Tibial nerve (tissue), 4 donors: ENCODE results near the gene KRT3. TPM values are rescaled to one million over a fixed set of nuclear protein-coding genes. Genes with fewer than 3 reads are reported as not detected.

ENCODE experiments used
- DNase-seq, 2 donors: peaks; one replicate each; pipeline ENCODE4 v3.0.0-alpha.2; 2019; ENCODE audit warnings: low spot score in 2 of 2
- H3K27ac ChIP-seq, 4 donors: fragments of 200-600 bp; sonication (generic) in 3 of 4; one replicate each; pipeline ENCODE4 v1.5.1; 2017 to 2019; ENCODE audit warnings: mild to moderate bottlenecking in 1 of 4
- H3K27me3 ChIP-seq, 2 donors: fragments of 200-600 bp; sonication (generic) in 1 of 2; one replicate each; pipeline versions ENCODE4 v1.5.1 to v1.6.0; 2017 to 2019
- H3K36me3 ChIP-seq, 3 donors: fragments of 200-600 bp; sonication (generic); one replicate each; pipeline ENCODE4 v1.5.1; 2018 to 2019
- H3K4me1 ChIP-seq, 4 donors: fragments of 200-600 bp; sonication (generic) in 3 of 4; one replicate each; pipeline ENCODE4 v1.5.1; 2017 to 2019
- H3K4me3 ChIP-seq, 4 donors: fragments of 200-600 bp; sonication (generic) in 3 of 4; one replicate each; pipeline ENCODE4 v1.5.1; 2017 to 2019; ENCODE audit warnings: mild to moderate bottlenecking in 1 of 4, moderate library complexity in 1 of 4
- H3K9me3 ChIP-seq, 4 donors: fragments of 200-600 bp; sonication (generic) in 3 of 4; one replicate each; pipeline ENCODE4 v1.5.1; 2017 to 2019
- EP300 ChIP-seq, 2 donors: sonication (generic); formaldehyde crosslinking; IDR thresholded peaks; one replicate each; pipeline ENCODE4 v1.6.1; 2017; ENCODE audit warnings: antibody characterized with exemption in 2 of 2, mild to moderate bottlenecking in 1 of 2
- POLR2A ChIP-seq, 2 donors: fragments of 450-650 bp; IDR thresholded peaks; one replicate each; pipeline ENCODE4 v1.6.1; 2017; ENCODE audit warnings: antibody characterized with exemption in 2 of 2, mild to moderate bottlenecking in 2 of 2, moderate library complexity in 2 of 2
- WGBS, 2 donors: methylation state at CpG; one replicate each; pipeline ENCODE4 v1.1.5; 2018; 5-methylcytosine and 5-hydroxymethylcytosine counted together
- total RNA-seq, 4 donors: library from RNA; depleted of rRNA; stranded (reverse); fragments of >200 nt; gene quantifications; one replicate each; pipeline ENCODE4 v1.1.0, GENCODE V29; 2016
- TF ChIP-seq, protein P1 (sequence below), 5 experiments: fragments of 200-600 bp in 3 of 5; fragments of 450-650 bp in 2 of 5; sonication (generic) in 3 of 5; IDR thresholded peaks; one replicate each; pipeline ENCODE4 v1.5.1; 2016 to 2019; ENCODE audit warnings: antibody characterized with exemption in 5 of 5, mild to moderate bottlenecking in 3 of 5, moderate library complexity in 2 of 5

KRT3 gene
- total RNA-seq, 4 donors from 2014 or later: not detected

DNA sequence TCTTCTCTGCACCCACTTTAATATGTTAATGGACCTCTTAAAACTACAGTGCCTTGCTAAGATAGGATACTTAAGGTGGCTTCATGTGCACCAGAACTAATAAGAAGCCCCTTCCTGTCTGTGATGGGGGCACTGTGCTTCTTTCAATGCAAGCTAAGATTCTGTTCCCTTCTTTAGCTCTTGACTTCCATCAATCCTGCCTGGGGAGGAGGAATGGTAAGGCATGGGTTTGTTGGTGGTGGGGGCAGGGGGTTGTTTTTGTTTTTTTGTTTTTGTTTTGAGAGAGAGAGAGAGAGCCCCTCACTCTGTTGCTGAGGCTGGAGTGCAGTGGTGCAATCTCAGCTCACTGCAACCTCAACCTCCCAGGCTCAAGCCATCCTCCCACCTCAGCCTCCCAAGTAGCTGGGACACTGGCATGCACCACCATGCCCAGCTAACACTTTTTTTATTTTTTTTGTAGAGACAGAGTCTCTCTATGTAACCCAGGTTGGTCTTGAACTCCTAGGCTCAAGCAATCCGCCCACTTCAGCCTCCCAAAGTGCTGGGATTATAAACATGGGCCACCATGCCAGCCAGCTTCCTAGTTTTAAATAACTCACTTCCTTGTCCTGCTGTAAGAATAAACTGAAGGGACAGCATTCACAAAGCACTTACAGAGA is 4.5 kb upstream of the KRT3 start:
- H3K27me3 ChIP-seq: no peaks in the 10 kb centered on the region
- H3K4me3 ChIP-seq: no peak overlapping the region
- H3K4me1 ChIP-seq: no peaks in the 10 kb centered on the region
- H3K36me3 ChIP-seq: no peaks in the 10 kb centered on the region
- 57 to 70% methylated on average over 1 of the region's 1 CpG for WGBS, 2 donors
- no peaks in the 10 kb centered on the region for H3K9me3 ChIP-seq
- TF ChIP-seq POLR2A (IDR thresholded peaks at IDR 0.05) (no peak), EP300 (IDR thresholded peaks at IDR 0.05) (no peak)
- TF ChIP-seq, protein P1, sequence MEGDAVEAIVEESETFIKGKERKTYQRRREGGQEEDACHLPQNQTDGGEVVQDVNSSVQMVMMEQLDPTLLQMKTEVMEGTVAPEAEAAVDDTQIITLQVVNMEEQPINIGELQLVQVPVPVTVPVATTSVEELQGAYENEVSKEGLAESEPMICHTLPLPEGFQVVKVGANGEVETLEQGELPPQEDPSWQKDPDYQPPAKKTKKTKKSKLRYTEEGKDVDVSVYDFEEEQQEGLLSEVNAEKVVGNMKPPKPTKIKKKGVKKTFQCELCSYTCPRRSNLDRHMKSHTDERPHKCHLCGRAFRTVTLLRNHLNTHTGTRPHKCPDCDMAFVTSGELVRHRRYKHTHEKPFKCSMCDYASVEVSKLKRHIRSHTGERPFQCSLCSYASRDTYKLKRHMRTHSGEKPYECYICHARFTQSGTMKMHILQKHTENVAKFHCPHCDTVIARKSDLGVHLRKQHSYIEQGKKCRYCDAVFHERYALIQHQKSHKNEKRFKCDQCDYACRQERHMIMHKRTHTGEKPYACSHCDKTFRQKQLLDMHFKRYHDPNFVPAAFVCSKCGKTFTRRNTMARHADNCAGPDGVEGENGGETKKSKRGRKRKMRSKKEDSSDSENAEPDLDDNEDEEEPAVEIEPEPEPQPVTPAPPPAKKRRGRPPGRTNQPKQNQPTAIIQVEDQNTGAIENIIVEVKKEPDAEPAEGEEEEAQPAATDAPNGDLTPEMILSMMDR (IDR thresholded peaks at IDR 0.05): no peak
- DNase-seq: no peak
- H3K27ac ChIP-seq: no peak overlapping the region

DNA sequence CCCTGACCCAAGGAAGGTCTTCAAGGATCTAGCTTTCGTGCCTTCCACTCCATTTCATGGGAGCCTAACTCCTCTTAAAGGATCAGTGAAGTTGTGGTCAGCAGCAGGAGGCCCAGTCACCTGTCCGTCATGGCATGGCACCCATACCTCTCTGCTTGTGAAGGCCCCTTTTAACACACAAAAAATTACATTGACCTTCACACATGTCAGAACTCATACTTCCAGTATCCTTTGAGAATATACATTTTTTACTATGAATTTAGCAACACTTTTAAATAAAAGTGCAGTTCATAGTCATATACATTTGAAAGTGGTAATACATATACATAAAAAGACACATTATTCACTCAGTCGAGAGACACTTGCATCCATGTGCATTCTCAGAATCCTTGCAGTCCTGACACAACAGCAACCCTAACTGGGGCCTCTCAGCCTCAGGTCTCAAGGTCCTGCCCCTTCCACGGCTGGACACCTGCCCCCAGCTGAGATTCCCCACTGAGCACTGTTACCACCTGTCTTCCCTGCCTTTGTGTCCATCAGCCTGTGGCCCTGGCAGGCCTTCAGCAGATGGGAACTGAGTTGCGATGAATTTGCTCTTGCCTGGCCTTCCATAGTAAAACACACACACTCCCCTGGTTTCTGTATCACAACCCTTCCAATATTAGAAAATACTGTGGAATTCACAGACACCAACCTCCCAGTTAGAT is 3.7 kb upstream of the KRT3 start:
- no peaks in the 10 kb centered on the region for H3K4me1 ChIP-seq
- no peaks in the 10 kb centered on the region for H3K9me3 ChIP-seq
- TF ChIP-seq, protein P1 (IDR thresholded peaks at IDR 0.05): no peak
- no peak for TF ChIP-seq EP300 (IDR thresholded peaks at IDR 0.05)
- no peak overlapping the region for H3K27ac ChIP-seq
- no peaks in the 10 kb centered on the region for H3K27me3 ChIP-seq
- 73% methylated on average over 5 of the region's 5 CpGs for WGBS, 2 donors
- H3K4me3 ChIP-seq: no peak overlapping the region
- no peaks in the 10 kb centered on the region for H3K36me3 ChIP-seq
- no peak for DNase-seq

DNA sequence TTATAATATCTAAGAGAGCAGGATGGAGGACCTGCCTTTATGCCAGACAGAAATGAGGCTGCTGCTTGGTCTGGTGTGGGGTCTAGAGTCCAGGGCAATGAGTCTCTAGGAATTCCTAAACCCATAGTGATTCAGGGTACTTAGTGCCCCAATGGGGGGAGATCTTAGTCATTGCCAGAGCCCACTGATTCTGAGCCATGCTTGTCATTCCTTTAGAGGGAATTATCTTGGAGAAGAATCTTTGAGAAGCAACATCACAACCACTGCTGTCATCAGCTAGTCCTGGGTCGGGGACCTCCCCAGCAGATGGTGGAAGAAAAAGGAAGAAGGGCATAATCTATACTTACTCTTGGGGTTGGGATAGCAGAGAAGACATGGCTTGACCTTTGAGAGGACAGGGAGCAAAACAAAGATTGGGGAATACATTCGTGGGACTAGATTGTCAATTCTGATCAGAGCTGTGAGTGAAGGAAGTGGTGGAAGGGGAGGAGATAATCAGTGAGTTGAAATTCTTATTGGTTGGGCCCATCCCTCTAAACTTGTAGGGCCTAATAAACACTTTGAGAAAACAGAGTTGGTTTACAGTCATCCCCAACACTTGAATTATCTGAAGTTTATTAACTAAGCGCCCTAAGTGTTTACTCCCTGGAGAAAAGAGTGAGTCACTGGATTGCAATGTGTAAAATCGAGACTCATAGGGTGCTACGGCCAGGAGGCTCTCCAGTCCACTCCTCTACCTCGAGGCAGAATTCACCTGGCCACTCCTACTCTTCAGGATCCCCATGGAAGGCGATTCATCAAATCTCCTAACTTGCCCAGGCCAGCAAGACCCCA is 3.0 kb upstream of the KRT3 start:
- no peak for DNase-seq
- TF ChIP-seq POLR2A (IDR thresholded peaks at IDR 0.05) (no peak), EP300 (IDR thresholded peaks at IDR 0.05) (no peak)
- TF ChIP-seq, protein P1 (IDR thresholded peaks at IDR 0.05): no peak
- H3K4me3 ChIP-seq: no peak overlapping the region
- no peaks in the 10 kb centered on the region for H3K4me1 ChIP-seq
- H3K36me3 ChIP-seq: no peaks in the 10 kb centered on the region
- no peak overlapping the region for H3K27ac ChIP-seq
- H3K27me3 ChIP-seq: no peaks in the 10 kb centered on the region
- no peaks in the 10 kb centered on the region for H3K9me3 ChIP-seq
- WGBS, 2 donors: 59 to 67% methylated on average over 7 of the region's 7 CpGs

DNA sequence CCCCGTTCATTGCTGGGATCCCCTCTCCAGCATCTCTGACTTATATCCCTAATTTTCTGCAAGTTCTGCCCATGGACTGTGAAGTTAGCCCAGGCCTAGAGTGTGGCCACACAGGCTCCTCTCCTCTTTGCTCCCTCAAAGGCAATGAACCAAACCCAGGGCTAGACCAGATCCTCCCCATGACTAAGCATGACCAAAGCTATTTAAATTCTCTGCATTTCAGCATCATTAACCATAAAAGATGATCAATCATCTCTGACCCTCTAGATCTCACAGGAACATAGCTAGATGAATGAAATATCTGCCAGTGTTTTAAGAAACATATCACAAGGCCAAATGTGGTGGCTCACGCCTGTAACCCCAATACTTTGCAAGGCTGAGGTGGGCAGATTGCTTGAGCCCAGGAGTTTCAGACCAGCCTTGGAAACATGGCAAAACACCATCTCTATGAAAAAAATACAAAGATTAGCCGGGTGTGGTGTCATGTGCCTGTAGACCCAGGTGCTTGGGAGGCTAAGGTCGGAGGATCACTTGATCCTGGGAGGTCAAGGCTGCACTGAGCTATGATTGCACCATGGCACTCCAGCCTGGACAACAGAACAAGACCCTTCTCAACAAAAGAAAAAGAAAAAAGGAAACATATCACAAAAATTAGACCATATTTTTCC is 2.2 kb upstream of the KRT3 start:
- no peak overlapping the region for H3K4me3 ChIP-seq
- H3K4me1 ChIP-seq: no peaks in the 10 kb centered on the region
- TF ChIP-seq POLR2A (IDR thresholded peaks at IDR 0.05) (no peak), EP300 (IDR thresholded peaks at IDR 0.05) (no peak)
- TF ChIP-seq, protein P1 (IDR thresholded peaks at IDR 0.05): no peak
- DNase-seq: no peak
- H3K27ac ChIP-seq: no peak overlapping the region
- 87 to 93% methylated on average over 4 of the region's 4 CpGs for WGBS, 2 donors
- no peaks in the 10 kb centered on the region for H3K36me3 ChIP-seq
- no peaks in the 10 kb centered on the region for H3K27me3 ChIP-seq
- no peaks in the 10 kb centered on the region for H3K9me3 ChIP-seq
